ENCODE results near the gene CCDC152. TPM values are rescaled to one million over a fixed set of nuclear protein-coding genes. Genes with fewer than 3 reads are reported as not detected.
A peak's percentile ranks its signal among the peaks of the same experiment; 100 is the strongest.
"Not testable (repeated sequence)": the region's sequence is repeated elsewhere in the genome, so short reads cannot be mapped to it uniquely, and the experiment has no call there.

Gene CCDC152
- total RNA-seq, 1 donor from 2014 or later = not detected

- Mint-ChIP-seq H3K27me3 (ENCODE audit: unreplicated experiment) (peaks cover 13% of the 10 kb centered on the region), H3K36me3 (ENCODE audit: unreplicated experiment) (no peaks in the 10 kb centered on the region), H3K4me1 (ENCODE audit: unreplicated experiment) (peaks cover 3% of the 10 kb centered on the region), H3K9me3 (ENCODE audit: unreplicated experiment) (no peaks in the 10 kb centered on the region), H3K4me3 (ENCODE audit: unreplicated experiment) (peak within 1 kb of the TSS; percentile 62), H3K27ac (ENCODE audit: unreplicated experiment) (no peak within 1 kb of the TSS)
- no peak for TF ChIP-seq CTCF (IDR thresholded peaks at IDR 0.05)
- no peak for DNase-seq (ENCODE audit: extremely low spot score, unreplicated experiment)
These were observed 55.2 kb downstream of the CCDC152 start, which contains the start of gene SELENOP for GRCh38 chr5:42811591-42812446. SELENOP (minus strand) TSS chr5:42811892; CDS start chr5:42808353, 3,539 bp downstream.

GRCh38 chr5:42812620-42813019 lies 56.0 kb downstream of the CCDC152 start:
- no peaks in the 10 kb centered on the region for H3K36me3 Mint-ChIP-seq (ENCODE audit: unreplicated experiment)
- no peak for DNase-seq (ENCODE audit: extremely low spot score, unreplicated experiment)
- H3K27ac Mint-ChIP-seq (ENCODE audit: unreplicated experiment) = no peak overlapping the region
- no peak for TF ChIP-seq CTCF (IDR thresholded peaks at IDR 0.05)
- no peak overlapping the region for H3K4me3 Mint-ChIP-seq (ENCODE audit: unreplicated experiment)
- peaks cover 13% of the 10 kb centered on the region for H3K27me3 Mint-ChIP-seq (ENCODE audit: unreplicated experiment)
- H3K9me3 Mint-ChIP-seq (ENCODE audit: unreplicated experiment) = no peaks in the 10 kb centered on the region
- H3K4me1 Mint-ChIP-seq (ENCODE audit: unreplicated experiment) = peaks cover 3% of the 10 kb centered on the region

- no peak for TF ChIP-seq CTCF (IDR thresholded peaks at IDR 0.05)
- H3K36me3 Mint-ChIP-seq (ENCODE audit: unreplicated experiment) = no peaks in the 10 kb centered on the region
- DNase-seq (ENCODE audit: extremely low spot score, unreplicated experiment) = no peak
- H3K4me3 Mint-ChIP-seq (ENCODE audit: unreplicated experiment) = no peak overlapping the region
- peaks cover 13% of the 10 kb centered on the region for H3K27me3 Mint-ChIP-seq (ENCODE audit: unreplicated experiment)
- peaks cover 3% of the 10 kb centered on the region for H3K4me1 Mint-ChIP-seq (ENCODE audit: unreplicated experiment)
- H3K27ac Mint-ChIP-seq (ENCODE audit: unreplicated experiment) = no peak overlapping the region
- H3K9me3 Mint-ChIP-seq (ENCODE audit: unreplicated experiment) = no peaks in the 10 kb centered on the region
These were observed 56.9 kb downstream of the CCDC152 start for GRCh38 chr5:42813533-42813932.

DNA sequence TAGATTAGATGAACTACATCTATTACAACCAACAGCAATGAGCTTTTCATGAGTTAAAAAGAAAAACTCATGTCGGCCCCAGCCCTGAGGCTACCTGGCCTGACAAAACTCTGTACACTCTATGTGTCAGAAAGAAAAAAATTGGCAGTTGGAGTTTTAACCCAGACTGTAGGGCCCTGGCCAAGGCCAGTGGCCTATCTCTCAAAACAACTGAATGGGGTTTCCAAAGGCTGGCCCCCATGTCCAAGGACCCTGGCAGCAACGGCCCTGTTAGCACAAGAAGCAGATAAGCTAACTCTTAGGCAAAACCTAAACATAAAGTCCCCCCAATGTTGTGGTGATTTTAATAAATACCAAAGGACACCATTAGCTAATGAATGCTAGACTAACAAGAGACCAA lies 59.9 kb downstream of the CCDC152 start:
- H3K27ac Mint-ChIP-seq (ENCODE audit: unreplicated experiment); H3K9me3 Mint-ChIP-seq (ENCODE audit: unreplicated experiment); H3K4me1 Mint-ChIP-seq (ENCODE audit: unreplicated experiment); H3K4me3 Mint-ChIP-seq (ENCODE audit: unreplicated experiment); H3K27me3 Mint-ChIP-seq (ENCODE audit: unreplicated experiment); H3K36me3 Mint-ChIP-seq (ENCODE audit: unreplicated experiment); DNase-seq (ENCODE audit: extremely low spot score, unreplicated experiment): not testable (repeated sequence)

GRCh38 chr5:42819745-42820144 lies 63.1 kb downstream of the CCDC152 start:
- TF ChIP-seq CTCF (IDR thresholded peaks at IDR 0.05) = no peak
- no peak overlapping the region for H3K27ac Mint-ChIP-seq (ENCODE audit: unreplicated experiment)
- no peaks in the 10 kb centered on the region for H3K9me3 Mint-ChIP-seq (ENCODE audit: unreplicated experiment)
- no peak overlapping the region for H3K4me3 Mint-ChIP-seq (ENCODE audit: unreplicated experiment)
- DNase-seq (ENCODE audit: extremely low spot score, unreplicated experiment) = no peak
- peaks cover 7% of the 10 kb centered on the region for H3K27me3 Mint-ChIP-seq (ENCODE audit: unreplicated experiment)
- no peaks in the 10 kb centered on the region for H3K4me1 Mint-ChIP-seq (ENCODE audit: unreplicated experiment)
- H3K36me3 Mint-ChIP-seq (ENCODE audit: unreplicated experiment) = no peaks in the 10 kb centered on the region

Data from osteocyte (in vitro differentiated cells).